ENCODE data around the gene TAS1R1.
"Not testable (repeated sequence)": the region's sequence is repeated elsewhere in the genome, so short reads cannot be mapped to it uniquely, and the experiment has no call there.

DNA sequence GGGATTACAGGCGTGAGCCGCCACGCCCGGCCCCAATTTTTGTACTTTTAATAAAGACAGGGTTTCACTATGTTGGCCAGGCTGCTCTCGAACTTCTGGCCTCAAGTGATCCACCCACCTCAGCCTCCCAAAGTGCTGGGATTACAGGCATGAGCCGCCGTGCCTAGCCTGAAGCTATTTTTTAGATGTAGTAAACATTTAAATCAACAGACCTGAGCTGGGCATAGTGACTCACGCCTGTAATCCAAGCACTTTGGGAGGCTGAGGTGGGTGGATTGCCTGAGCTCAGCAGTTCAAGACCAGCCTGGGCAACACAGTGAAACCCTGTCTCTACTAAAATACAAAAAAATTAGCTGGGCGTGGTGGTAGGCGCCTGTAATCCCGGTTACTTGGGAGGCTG is 4.1 kb downstream of the TAS1R1 start:
- TF ChIP-seq, protein P1, sequence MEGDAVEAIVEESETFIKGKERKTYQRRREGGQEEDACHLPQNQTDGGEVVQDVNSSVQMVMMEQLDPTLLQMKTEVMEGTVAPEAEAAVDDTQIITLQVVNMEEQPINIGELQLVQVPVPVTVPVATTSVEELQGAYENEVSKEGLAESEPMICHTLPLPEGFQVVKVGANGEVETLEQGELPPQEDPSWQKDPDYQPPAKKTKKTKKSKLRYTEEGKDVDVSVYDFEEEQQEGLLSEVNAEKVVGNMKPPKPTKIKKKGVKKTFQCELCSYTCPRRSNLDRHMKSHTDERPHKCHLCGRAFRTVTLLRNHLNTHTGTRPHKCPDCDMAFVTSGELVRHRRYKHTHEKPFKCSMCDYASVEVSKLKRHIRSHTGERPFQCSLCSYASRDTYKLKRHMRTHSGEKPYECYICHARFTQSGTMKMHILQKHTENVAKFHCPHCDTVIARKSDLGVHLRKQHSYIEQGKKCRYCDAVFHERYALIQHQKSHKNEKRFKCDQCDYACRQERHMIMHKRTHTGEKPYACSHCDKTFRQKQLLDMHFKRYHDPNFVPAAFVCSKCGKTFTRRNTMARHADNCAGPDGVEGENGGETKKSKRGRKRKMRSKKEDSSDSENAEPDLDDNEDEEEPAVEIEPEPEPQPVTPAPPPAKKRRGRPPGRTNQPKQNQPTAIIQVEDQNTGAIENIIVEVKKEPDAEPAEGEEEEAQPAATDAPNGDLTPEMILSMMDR (IDR thresholded peaks at IDR 0.05): not testable (repeated sequence)
- TF ChIP-seq POLR2A (IDR thresholded peaks at IDR 0.05); POLR2AphosphoS5 (IDR thresholded peaks at IDR 0.05; ENCODE audit: insufficient read depth in 1 of 2, low read depth in 1 of 2): not testable (repeated sequence)
